GM19025 (cell line): ENCODE measurements around the gene RGN.
"Not testable (repeated sequence)": the region's sequence is repeated elsewhere in the genome, so short reads cannot be mapped to it uniquely, and the experiment has no call there.

Source experiments
- ATAC-seq: cut with Tn5 transposase; IDR thresholded peaks from one replicate; pipeline ENCODE4 v1.9.1; 2021; ENCODE audit warnings: mild to moderate bottlenecking, low read depth, moderate library complexity; ENCODE audit not compliant: unreplicated experiment

Gene RGN

DNA sequence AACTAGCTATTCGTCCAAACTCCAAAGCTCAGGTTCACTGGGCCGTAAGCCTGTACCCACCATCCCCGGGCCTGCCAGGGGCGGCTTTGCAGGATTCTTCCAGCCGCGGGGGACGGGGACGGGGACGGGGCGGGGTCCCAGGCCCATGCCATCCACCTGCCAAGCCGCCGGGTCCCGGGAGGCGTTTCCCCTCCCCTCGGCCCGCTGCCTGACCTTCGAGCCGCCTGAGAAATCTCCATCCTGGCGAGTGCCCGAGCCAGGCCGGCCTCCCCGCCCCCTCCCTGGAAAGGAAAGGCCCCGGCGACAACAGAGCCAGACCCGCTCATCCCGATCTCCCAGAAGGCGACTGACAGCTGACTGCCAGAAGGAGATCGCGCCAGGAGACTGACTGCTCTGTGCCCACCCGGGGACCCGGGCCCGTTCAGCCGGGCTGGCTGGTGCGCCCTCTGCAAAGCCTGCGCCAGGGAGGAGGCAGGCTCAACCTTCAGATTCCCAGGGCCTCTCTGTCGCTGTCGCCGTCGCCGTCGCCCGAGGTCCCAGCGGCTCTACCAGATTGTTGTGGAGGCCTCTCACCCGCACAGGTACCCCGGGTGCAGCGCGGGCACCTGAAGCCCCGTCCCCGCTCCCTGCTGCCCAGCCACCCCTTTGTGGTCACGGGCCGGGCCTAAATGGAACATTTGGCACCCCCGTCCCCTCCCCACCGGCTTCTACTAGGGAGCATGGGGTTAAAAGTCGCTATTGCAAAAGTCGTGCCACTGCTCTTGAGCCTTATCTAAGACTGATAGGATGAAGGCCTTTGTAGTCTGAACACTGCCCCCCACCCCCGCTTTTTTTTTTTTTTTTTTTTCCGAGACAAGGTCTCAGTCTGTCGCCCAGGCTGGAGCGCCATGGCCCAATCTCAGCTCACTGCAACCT is at the start of gene RGN:
RGN (plus strand) TSS at position 315 of the 915 bp plus-strand sequence. CDS start 2,702 bp downstream, outside the sequence.
- no peak for ATAC-seq

- no peak for ATAC-seq
Observed at GRCh38 chrX:47030339-47030738, 47.9 kb upstream of the RGN start.

DNA sequence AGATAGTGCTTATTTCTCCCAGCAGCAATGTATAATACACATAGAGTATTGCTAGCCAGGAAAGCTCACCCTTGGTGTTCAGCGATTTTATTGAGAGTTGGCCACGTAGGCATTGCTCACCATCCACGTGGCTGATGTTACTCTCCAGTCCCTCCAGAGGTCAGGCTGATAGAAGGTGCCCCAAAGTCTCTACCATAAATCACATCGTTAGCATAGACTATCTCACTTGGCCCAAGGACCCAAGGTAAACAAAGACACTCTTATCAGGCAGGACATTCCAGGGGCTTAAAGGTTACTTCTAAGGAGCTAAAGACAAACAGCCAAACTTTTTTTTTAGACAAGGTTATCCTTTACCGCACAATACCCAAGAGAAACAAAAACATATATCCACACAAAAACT is 30.3 kb upstream of the RGN start:
- ATAC-seq = no peak

- no peak for ATAC-seq
Observed at GRCh38 chrX:47059142-47059874, 18.9 kb upstream of the RGN start.

GRCh38 chrX:47060708-47061107 is 17.5 kb upstream of the RGN start:
- ATAC-seq = no peak

GRCh38 chrX:47061238-47061919 is 16.9 kb upstream of the RGN start:
- ATAC-seq = no peak

- no peak for ATAC-seq
Observed at GRCh38 chrX:47063179-47063578, 15.1 kb upstream of the RGN start.

DNA sequence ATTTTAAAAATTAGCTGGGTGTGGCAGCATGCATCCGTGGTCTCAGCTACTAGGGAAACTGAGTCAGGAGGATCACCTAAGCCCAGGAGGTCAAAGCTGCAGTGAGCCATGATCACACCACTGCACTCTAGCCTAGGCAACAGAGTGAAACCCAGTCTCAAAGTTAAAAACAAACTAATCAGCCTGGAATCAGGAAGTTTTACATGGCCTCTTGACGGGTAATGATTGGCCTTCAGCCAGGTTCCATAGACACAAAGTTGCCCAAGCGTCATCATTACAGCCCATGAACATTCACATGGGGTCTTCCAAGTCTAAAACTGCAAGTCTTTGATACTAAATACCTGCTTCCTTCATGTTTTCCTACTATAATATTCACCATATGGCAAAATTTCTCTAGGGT is 10.0 kb upstream of the RGN start:
- ATAC-seq = no peak

- ATAC-seq = no peak
Observed at GRCh38 chrX:47068720-47069119, 9.5 kb upstream of the RGN start.

DNA sequence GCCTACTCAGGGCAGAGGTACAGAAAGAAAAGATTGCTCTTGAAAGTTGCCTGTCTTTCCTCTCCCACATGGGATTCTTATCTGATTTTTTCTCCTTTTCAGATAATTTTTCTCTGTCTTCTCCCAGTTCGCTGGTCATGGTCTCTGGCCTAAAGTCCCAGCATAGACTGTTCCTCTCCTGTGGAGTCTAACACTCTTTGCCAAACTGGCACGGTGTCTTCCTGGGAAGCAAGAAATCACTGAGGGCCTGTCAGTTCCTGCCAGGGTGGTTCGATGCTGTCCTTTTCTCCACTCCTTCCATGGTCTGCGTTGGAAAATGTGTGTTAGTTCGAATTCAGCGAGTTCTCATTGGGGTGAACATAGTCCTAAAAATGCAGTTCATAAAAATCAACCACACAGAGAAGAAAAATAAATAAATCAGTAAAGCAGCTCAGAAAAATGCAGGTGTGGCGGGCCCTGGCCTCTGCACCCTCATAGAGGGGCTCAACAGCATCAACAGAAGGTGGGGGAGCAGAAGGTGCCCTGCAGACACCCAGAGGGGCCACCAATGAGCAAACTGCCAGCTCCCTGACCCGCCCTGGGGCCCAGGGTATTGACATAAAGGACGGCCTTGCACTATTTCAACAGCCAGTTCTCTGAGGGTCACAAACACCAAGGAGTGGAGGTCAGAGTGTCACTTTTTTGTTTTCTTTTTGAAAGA is 2.1 kb downstream of the RGN start:
- no peak for ATAC-seq

DNA sequence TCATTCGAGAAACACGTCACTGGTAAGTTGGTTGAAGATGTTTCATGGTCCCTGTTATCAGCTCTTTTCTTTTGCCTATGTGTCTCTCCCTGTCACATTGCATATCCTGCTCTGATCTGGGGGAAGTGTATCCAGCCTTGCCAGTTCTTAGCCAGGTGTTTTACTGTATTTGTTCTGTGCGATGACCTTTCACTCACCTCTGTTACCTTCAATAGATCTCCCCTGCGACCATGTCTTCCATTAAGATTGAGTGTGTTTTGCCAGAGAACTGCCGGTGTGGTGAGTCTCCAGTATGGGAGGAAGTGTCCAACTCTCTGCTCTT is 2.6 kb downstream of the RGN start:
- no peak for ATAC-seq

- ATAC-seq = no peak
Observed at GRCh38 chrX:47091149-47091775, 13.0 kb downstream of the RGN start.

GRCh38 chrX:47093248-47093647 is 15.0 kb downstream of the RGN start:
- ATAC-seq = no peak

DNA sequence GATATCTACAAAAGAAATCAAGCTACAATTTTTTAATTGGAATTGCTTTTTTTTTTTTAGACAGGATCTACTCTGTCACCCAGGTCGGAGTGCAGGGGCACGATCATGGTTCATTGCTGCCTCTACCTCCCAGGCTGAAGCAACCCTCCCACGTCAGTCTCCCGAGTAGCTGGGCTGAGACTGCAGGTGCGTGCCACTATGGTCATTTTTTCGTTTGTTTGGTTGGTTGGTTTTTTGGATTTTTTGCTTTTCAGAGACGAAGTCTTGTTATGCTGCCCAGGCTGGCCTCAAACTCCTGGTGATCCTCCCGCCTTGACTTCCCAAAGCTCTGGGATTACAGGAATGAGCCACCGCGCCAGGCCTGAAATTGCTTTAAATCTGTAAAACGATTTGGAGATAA is 15.6 kb downstream of the RGN start:
- ATAC-seq = no peak

DNA sequence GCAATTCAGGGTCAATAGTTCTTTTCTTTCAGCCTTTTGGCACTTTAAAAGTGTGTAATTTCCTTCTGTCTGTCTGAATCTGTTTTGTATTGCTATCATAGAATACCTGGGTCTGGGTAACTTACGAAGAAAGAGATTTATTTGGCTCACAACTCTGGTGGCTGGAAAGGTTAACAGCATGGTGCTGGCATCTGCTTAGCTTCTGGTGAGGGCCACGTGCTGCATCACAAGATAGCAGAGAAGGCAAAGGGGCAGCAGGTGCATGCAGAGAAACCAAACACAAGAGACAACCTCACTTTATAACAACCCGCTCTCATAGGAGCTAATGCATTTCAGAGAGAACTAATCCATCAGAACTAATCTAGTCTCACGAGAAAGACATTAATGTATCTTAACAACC is 18.8 kb downstream of the RGN start:
- ATAC-seq = no peak

- no peak for ATAC-seq
Observed at GRCh38 chrX:47098338-47099094, 20.3 kb downstream of the RGN start.

GRCh38 chrX:47101206-47101605 is 23.0 kb downstream of the RGN start:
- no peak for ATAC-seq

- ATAC-seq = not testable (repeated sequence)
Observed at GRCh38 chrX:47110936-47111615, 32.8 kb downstream of the RGN start.
